ENCODE results near the gene CPA1.

DNA sequence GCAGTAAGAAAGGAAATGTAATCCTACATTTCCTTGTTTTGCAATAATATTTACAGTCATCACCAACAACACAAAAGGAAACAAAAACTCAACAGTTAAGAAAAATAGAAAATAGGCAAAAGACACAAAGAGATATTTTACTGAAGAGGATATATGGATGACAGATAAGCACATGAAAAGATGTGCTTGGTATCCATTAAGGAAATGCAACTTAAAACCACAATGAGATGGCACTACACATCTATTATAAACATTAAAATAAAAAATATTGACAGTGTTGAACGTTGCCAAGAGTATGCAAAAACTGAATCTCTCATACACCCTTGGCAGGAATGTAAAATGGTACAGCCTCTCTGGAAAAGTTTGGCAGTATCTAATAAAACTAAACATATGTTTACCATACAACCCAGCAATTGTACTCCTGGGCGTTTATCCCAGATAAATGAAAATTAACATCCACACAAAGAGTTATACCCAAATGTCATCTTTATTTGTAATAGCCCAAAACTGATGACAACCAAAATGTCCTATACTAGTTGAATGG is 55.1 kb downstream of the CPA1 start:
- TF ChIP-seq, protein P1, sequence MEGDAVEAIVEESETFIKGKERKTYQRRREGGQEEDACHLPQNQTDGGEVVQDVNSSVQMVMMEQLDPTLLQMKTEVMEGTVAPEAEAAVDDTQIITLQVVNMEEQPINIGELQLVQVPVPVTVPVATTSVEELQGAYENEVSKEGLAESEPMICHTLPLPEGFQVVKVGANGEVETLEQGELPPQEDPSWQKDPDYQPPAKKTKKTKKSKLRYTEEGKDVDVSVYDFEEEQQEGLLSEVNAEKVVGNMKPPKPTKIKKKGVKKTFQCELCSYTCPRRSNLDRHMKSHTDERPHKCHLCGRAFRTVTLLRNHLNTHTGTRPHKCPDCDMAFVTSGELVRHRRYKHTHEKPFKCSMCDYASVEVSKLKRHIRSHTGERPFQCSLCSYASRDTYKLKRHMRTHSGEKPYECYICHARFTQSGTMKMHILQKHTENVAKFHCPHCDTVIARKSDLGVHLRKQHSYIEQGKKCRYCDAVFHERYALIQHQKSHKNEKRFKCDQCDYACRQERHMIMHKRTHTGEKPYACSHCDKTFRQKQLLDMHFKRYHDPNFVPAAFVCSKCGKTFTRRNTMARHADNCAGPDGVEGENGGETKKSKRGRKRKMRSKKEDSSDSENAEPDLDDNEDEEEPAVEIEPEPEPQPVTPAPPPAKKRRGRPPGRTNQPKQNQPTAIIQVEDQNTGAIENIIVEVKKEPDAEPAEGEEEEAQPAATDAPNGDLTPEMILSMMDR (IDR thresholded peaks at IDR 0.05; ENCODE audit: insufficient read depth, low read length, poor library complexity, severe bottlenecking) = no peak
- no peak for TF ChIP-seq EZH2phosphoT487 (conservative IDR thresholded peaks at IDR 0.05; ENCODE audit: low read length)
